22Rv1 (cell line): Measurements from ENCODE around the gene CALML6.

Source experiments
- H3K27ac ChIP-seq: fragments of 450-650 bp; 2 replicates; pipeline ENCODE4 v1.5.1; 2017
- ZFX ChIP-seq: fragments of 450-650 bp; IDR thresholded peaks from 2 replicates; pipeline ENCODE4 v1.6.1; 2017; ENCODE audit warnings: antibody characterized with exemption, borderline replicate concordance
- TF ChIP-seq, protein P1 (sequence below): fragments of 450-650 bp; IDR thresholded peaks from 2 replicates; pipeline ENCODE4 v1.5.1; 2017; ENCODE audit warnings: mild to moderate bottlenecking

Gene CALML6

DNA sequence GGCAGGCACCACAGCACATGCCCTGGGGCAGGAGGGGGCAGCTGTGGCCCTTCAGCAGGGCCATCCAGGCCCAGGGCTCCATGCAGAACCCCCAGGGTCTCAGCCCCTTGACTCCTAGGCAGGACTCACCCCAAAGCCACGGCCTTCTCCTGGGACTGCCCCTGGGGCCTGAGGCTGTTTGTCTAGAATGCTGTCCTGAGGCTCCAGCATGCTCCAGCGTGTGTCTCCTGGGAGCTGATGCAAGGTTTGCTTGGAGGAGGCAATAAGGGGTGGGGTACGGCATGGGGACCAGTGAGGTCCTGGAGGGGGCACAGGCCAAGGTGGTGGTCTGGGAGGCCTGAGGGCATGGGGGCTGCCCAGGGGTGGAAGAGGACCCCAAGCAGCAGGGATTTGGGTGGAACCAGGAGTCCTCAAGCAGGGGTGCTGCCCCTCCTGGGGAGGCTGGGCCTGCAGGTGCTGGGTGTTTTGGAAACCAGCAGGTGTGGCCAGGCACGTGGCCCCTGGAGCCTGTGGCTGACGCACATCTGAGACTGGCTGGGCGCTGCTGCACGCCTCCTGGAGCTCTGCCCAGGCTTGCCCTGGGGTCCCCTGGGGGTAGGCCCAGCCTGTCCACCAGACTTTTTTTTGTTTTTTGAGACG, 7.8 kb upstream of the CALML6 start:
- TF ChIP-seq, protein P1, sequence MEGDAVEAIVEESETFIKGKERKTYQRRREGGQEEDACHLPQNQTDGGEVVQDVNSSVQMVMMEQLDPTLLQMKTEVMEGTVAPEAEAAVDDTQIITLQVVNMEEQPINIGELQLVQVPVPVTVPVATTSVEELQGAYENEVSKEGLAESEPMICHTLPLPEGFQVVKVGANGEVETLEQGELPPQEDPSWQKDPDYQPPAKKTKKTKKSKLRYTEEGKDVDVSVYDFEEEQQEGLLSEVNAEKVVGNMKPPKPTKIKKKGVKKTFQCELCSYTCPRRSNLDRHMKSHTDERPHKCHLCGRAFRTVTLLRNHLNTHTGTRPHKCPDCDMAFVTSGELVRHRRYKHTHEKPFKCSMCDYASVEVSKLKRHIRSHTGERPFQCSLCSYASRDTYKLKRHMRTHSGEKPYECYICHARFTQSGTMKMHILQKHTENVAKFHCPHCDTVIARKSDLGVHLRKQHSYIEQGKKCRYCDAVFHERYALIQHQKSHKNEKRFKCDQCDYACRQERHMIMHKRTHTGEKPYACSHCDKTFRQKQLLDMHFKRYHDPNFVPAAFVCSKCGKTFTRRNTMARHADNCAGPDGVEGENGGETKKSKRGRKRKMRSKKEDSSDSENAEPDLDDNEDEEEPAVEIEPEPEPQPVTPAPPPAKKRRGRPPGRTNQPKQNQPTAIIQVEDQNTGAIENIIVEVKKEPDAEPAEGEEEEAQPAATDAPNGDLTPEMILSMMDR = no peak
- no peak for TF ChIP-seq ZFX
- H3K27ac ChIP-seq = no peak overlapping the region

DNA sequence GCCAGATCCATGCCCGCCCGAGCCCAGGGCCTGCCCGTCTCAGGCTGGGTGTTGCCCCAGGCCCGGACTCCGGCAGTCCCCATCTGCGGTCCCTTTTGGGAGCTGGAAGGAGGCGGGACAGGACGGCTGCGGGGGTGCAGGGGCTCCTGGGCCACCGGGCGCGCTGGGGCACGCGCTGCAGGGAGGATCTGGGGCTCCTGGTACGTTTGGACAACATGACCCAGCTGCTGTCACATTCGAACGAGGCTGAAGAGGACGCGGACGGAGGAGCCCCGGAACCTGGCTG, 6.6 kb upstream of the CALML6 start:
- peak overlapping the region; percentile 38 for H3K27ac ChIP-seq
- no peak for TF ChIP-seq ZFX
- TF ChIP-seq, protein P1 = no peak

DNA sequence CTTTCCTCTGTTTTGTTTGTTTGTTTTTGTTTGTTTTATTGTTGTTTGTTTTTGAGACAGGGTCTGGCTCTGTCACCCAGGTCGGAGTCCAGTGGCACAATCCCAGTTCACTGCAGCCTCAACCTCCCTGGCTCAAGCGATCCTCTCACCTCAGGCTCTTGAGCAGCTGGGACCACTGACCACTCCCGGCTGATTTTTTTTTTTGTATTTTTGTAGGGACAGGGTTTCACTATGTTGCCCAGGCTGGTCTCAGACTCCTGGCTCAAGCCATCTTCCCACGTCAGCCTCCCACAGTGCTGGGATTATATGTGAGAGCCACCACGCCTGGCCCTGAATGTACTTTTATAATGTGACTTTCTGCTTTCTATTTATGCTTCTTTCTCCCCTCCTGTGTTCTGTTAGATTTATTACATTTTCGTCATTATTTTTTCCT, 5.0 kb upstream of the CALML6 start:
- TF ChIP-seq, protein P1 = no peak
- TF ChIP-seq ZFX = no peak
- peak overlapping the region; percentile 38; the same call in 1 of the 2 replicates for H3K27ac ChIP-seq

DNA sequence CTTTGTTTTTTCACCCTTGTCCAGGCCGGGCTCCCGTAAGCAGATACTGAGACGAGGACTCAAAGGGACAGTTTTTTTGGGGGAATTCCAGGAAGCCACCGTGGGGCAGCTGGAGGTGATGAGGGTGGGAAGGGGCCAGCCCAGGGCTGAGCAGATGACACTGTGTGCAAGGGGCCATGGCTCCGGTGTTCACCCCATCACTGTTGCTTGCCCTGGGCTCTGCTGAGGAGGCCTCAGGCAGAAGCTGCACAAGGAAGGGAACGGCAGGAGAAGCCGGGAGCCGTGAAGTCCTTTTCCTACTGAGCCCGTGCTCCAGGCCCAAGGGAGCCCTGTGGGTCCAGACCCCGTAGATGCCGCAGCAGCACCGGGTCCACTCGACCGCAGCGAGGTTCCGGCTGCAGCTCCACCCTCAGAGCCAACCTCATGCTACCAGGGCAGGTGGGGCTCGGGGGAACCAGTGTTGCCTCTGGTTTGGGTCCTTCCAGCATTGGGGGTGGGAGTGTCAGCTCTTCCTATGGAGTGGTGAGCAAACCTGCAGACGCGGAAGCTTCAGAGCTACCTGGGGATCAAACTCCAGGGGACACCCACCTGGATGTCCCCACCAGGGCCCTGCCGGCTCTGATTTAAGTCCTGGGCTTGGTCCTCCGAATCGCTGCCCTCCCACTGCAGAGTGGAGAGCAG, 4.3 kb upstream of the CALML6 start:
- no peak overlapping the region for H3K27ac ChIP-seq
- TF ChIP-seq ZFX = no peak
- TF ChIP-seq, protein P1 = no peak

DNA sequence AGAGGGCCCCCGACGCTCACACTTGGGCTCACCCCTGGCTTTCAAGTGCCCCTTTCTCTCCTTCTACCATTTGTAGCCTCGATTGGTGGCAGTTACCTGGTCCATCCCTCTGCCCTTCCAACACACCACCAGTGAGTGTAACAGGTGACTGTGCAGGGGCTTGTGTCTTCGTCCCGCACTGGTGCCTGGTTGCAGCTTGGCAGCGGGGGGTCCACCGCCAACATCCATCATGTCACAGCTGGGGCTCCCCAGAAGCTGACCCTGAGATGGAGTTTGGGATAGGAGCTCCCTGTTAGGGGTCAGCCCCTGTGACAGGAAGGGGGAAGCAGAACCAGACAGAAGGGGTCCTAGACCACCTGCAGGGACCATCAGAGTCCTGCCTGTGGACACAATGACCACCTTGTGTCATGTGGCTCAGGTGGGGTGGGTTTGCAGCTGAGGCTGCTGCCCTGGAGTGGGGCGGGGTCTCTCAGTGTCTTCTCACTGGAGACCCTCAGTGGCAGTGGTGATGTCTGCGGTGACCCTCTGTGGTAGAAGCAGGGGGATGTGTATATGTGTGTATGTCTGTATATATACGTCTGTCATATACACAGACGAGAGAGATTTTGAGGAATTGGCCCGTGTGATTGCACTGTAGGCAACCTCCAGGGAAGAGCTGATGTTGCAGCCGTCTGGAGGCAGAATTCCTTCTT, 3.6 kb upstream of the CALML6 start:
- no peak for TF ChIP-seq ZFX
- TF ChIP-seq, protein P1 = no peak
- no peak overlapping the region for H3K27ac ChIP-seq

DNA sequence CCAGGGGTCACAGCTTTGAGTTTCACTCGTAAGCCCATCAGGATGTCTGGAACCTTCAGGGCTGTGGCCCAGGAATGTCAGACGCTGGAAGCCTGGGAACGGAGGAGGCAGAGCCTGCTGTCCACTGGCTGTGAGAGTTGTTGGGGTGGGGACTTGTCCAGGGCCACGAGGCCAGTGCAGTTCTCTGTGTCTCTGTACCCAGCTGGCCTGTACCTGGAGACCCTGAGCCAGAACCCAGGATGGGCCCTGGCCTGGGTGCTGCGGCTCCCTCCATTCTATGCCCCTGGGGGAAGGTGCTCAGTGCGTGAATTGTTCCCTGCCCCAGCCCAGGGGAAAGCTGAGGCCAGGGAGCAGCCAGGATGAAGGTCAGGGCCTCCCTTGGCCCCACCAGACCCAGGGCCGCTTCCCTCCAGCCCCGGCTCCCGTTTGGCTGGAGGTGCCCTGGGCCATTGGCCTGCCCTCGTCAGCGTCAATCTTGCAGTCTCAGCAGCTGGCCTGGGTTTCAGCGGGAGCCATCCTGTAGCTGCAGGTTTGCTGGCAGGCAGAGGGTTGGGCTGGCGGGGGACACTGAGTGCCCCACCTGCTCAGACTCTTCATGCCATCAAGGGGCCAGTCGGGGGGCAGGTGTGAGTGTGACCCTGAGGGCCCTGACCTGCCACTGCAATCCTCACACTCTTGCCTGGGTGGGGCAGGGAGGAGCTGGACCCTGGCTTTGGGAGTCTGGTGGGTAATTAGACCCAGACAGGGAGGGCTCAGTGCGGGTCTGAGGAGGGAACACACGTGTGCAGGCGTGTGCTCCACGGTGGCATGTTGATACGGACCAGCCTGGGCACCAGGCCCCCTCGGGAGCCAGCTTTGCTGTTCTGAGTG, 724 bp upstream of the CALML6 start:
- TF ChIP-seq ZFX = no peak
- TF ChIP-seq, protein P1 = no peak
- H3K27ac ChIP-seq = no peak overlapping the region
